GM12875 (cell line): ENCODE data around the gene WWOX.

Experiments used
- H3K4me3 ChIP-seq: one replicate; pipeline ENCODE4 v1.5.1; 2011; ENCODE audit warnings: low read depth, low read length, control low read depth
- CTCF ChIP-seq: IDR thresholded peaks from 2 replicates; pipeline ENCODE4 v1.5.1; 2011; ENCODE audit warnings: low read depth, mild to moderate bottlenecking, control low read depth, inconsistent platforms, low read length, moderate library complexity, borderline replicate concordance; ENCODE audit not compliant: insufficient read depth

WWOX gene

GRCh38 chr16:79204486-79204885 lies 1105.0 kb downstream of the WWOX start:
- no peak overlapping the region for H3K4me3 ChIP-seq
- TF ChIP-seq CTCF = no peak

- no peak for TF ChIP-seq CTCF
- no peak overlapping the region for H3K4me3 ChIP-seq
These were observed 1107.4 kb downstream of the WWOX start for GRCh38 chr16:79206889-79207288.

- no peak for TF ChIP-seq CTCF
- H3K4me3 ChIP-seq = no peak overlapping the region
These were observed 1109.9 kb downstream of the WWOX start for GRCh38 chr16:79209308-79209707.

GRCh38 chr16:79210607-79211006 lies 1111.2 kb downstream of the WWOX start:
- TF ChIP-seq CTCF = no peak
- no peak overlapping the region for H3K4me3 ChIP-seq

- no peak for TF ChIP-seq CTCF
- no peak overlapping the region for H3K4me3 ChIP-seq
These were observed 1112.1 kb downstream of the WWOX start for GRCh38 chr16:79211586-79211985.

- no peak for TF ChIP-seq CTCF
- no peak overlapping the region for H3K4me3 ChIP-seq
These were observed 1112.8 kb downstream of the WWOX start for GRCh38 chr16:79212114-79212791.

GRCh38 chr16:79213214-79213613 lies 1113.8 kb downstream of the WWOX start:
- TF ChIP-seq CTCF = no peak
- no peak overlapping the region for H3K4me3 ChIP-seq
